ENCODE results near the gene RAP1GDS1. TPM values are rescaled to one million over a fixed set of nuclear protein-coding genes. Genes with fewer than 3 reads are reported as not detected.

The RAP1GDS1 gene
- total and polyA plus RNA-seq, 2 of the 13 experiments (the other 11 are each of a cell fraction or from before 2014, with no cell fraction given): 19.3 to 42.5 TPM

GRCh38 chr4:98260579-98261404 is at the start of gene RAP1GDS1 (continued):
- TF ChIP-seq ELK4 (CRISPR knock-in tag; IDR thresholded peaks at IDR 0.05; ENCODE audit: borderline replicate concordance) (no peak), ZNF746 (CRISPR knock-in tag; IDR thresholded peaks at IDR 0.05) (no peak; the same call in 1 of the 2 replicates), ZBTB34 (CRISPR knock-in tag; IDR thresholded peaks at IDR 0.05) (no peak), ATF7 (IDR thresholded peaks at IDR 0.05) (no peak), ATF7 (CRISPR knock-in tag; IDR thresholded peaks at IDR 0.05) (no peak), CCDC6 (CRISPR knock-in tag; IDR thresholded peaks at IDR 0.05) (no peak; the same call in 1 of the 2 replicates), KLF9 (CRISPR knock-in tag; IDR thresholded peaks at IDR 0.05; ENCODE audit: low read depth) (peak; percentile 66; the same call in 1 of the 2 replicates), JUN (CRISPR knock-in tag; IDR thresholded peaks at IDR 0.05) (0 out of 2 replicates have a peak, but pooled peaks have one; percentile 24), SP2 (CRISPR knock-in tag; IDR thresholded peaks at IDR 0.05) (no peak), CSRNP1 (CRISPR knock-in tag; IDR thresholded peaks at IDR 0.05) (0 out of 2 replicates have a peak, but pooled peaks have one; percentile 30), TEAD3 (CRISPR knock-in tag; optimal IDR thresholded peaks at IDR 0.05; ENCODE audit: borderline replicate concordance) (no peak), NFE2L2 (IDR thresholded peaks at IDR 0.05; ENCODE audit: low read length) (no peak), ZNF17 (CRISPR knock-in tag; IDR thresholded peaks at IDR 0.05) (no peak), ZC3H13 (CRISPR knock-in tag; IDR thresholded peaks at IDR 0.05) (peak; percentile 62; the same call in 1 of the 2 replicates), MTF1 (CRISPR knock-in tag; IDR thresholded peaks at IDR 0.05) (peak; percentile 37; the same call in 1 of the 2 replicates), SOX5 (CRISPR knock-in tag; IDR thresholded peaks at IDR 0.05; ENCODE audit: borderline replicate concordance) (peak; percentile 19; the same call in 1 of the 2 replicates), GATA4 (IDR thresholded peaks at IDR 0.05; ENCODE audit: borderline replicate concordance, low read depth) (0 out of 2 replicates have a peak, but pooled peaks have one; percentile 18), ATF1 (CRISPR knock-in tag; IDR thresholded peaks at IDR 0.05) (no peak), ELF3 (CRISPR knock-in tag; IDR thresholded peaks at IDR 0.05) (peak; percentile 66; the same call in 1 of the 2 replicates)
- TF ChIP-seq, protein P1, sequence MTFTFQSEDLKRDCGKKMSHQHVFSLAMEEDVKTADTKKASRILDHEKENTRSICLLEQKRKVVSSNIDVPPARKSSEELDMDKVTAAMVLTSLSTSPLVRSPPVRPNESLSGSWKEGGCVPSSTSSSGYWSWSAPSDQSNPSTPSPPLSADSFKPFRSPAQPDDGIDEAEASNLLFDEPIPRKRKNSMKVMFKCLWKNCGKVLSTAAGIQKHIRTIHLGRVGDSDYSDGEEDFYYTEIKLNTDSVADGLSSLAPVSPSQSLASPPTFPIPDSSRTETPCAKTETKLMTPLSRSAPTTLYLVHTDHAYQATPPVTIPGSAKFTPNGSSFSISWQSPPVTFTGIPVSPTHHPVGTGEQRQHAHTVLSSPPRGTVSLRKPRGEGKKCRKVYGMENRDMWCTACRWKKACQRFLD (CRISPR knock-in tag; IDR thresholded peaks at IDR 0.05; ENCODE audit: borderline replicate concordance): 0 out of 2 replicates have a peak, but pooled peaks have one; percentile 44
- TF ChIP-seq, protein P2, sequence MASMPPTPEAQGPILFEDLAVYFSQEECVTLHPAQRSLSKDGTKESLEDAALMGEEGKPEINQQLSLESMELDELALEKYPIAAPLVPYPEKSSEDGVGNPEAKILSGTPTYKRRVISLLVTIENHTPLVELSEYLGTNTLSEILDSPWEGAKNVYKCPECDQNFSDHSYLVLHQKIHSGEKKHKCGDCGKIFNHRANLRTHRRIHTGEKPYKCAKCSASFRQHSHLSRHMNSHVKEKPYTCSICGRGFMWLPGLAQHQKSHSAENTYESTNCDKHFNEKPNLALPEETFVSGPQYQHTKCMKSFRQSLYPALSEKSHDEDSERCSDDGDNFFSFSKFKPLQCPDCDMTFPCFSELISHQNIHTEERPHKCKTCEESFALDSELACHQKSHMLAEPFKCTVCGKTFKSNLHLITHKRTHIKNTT (CRISPR knock-in tag; IDR thresholded peaks at IDR 0.05): no peak
- TF ChIP-seq, protein P3, sequence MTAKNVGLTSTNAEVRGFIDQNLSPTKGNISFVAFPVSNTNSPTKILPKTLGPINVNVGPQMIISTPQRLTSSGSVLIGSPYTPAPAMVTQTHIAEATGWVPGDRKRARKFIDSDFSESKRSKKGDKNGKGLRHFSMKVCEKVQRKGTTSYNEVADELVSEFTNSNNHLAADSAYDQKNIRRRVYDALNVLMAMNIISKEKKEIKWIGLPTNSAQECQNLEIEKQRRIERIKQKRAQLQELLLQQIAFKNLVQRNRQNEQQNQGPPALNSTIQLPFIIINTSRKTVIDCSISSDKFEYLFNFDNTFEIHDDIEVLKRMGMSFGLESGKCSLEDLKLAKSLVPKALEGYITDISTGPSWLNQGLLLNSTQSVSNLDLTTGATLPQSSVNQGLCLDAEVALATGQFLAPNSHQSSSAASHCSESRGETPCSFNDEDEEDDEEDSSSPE (CRISPR knock-in tag; IDR thresholded peaks at IDR 0.05): peak; percentile 51; the same call in 1 of the 2 replicates

All from HepG2 (cell line).